ENCODE measurements around the gene SENP2. TPM values are rescaled to one million over a fixed set of nuclear protein-coding genes. Genes with fewer than 3 reads are reported as not detected.
A peak's percentile ranks its signal among the peaks of the same experiment; 100 is the strongest.
"Not testable (repeated sequence)": the region's sequence is repeated elsewhere in the genome, so short reads cannot be mapped to it uniquely, and the experiment has no call there.

Gene SENP2
- total RNA-seq, 2 experiments from 2014 or later: 35.2 to 36.4 TPM

GRCh38 chr3:185648396-185648795, 62.3 kb downstream of the SENP2 start:
- DNase-seq: no peak
- Mint-ChIP-seq H3K4me1 (no peaks in the 10 kb centered on the region), H3K36me3 (no peaks in the 10 kb centered on the region), H3K4me3 (no peak overlapping the region), H3K9me3 (no peaks in the 10 kb centered on the region), H3K27ac (no peak overlapping the region), H3K27me3 (peaks cover 11% of the 10 kb centered on the region)

- H3K36me3 Mint-ChIP-seq: no peaks in the 10 kb centered on the region
- H3K9me3 Mint-ChIP-seq: no peaks in the 10 kb centered on the region
- peaks cover 11% of the 10 kb centered on the region for H3K27me3 Mint-ChIP-seq
- H3K4me3 Mint-ChIP-seq: no peak overlapping the region
- no peak for DNase-seq
- no peaks in the 10 kb centered on the region for H3K4me1 Mint-ChIP-seq
- H3K27ac Mint-ChIP-seq: no peak overlapping the region
Measured at GRCh38 chr3:185649414-185649813, 63.3 kb downstream of the SENP2 start.

GRCh38 chr3:185651971-185652370, 65.9 kb downstream of the SENP2 start:
- Mint-ChIP-seq H3K27me3 (peaks cover 8% of the 10 kb centered on the region), H3K4me3 (no peak overlapping the region), H3K27ac (no peak overlapping the region), H3K9me3 (no peaks in the 10 kb centered on the region), H3K36me3 (no peaks in the 10 kb centered on the region), H3K4me1 (no peaks in the 10 kb centered on the region)
- no peak for DNase-seq

- Mint-ChIP-seq H3K27ac (no peak overlapping the region), H3K4me3 (no peak overlapping the region), H3K9me3 (no peaks in the 10 kb centered on the region), H3K27me3 (peaks cover 2% of the 10 kb centered on the region), H3K36me3 (no peaks in the 10 kb centered on the region), H3K4me1 (no peaks in the 10 kb centered on the region)
- DNase-seq: no peak
Measured at GRCh38 chr3:185653949-185654757, 68.1 kb downstream of the SENP2 start.

- Mint-ChIP-seq H3K4me1 (no peaks in the 10 kb centered on the region), H3K9me3 (no peaks in the 10 kb centered on the region), H3K4me3 (no peak overlapping the region), H3K27me3 (peaks cover 2% of the 10 kb centered on the region), H3K36me3 (no peaks in the 10 kb centered on the region), H3K27ac (no peak overlapping the region)
- no peak for DNase-seq
Measured at GRCh38 chr3:185654758-185655145, 68.7 kb downstream of the SENP2 start.

- Mint-ChIP-seq H3K27me3 (peaks cover 2% of the 10 kb centered on the region), H3K9me3 (no peaks in the 10 kb centered on the region), H3K4me1 (no peaks in the 10 kb centered on the region), H3K27ac (no peak overlapping the region), H3K4me3 (no peak overlapping the region), H3K36me3 (no peaks in the 10 kb centered on the region)
- DNase-seq: no peak
Measured at GRCh38 chr3:185655426-185656320, 69.6 kb downstream of the SENP2 start.

- Mint-ChIP-seq H3K27ac (no peak overlapping the region), H3K4me3 (no peak overlapping the region), H3K4me1 (no peaks in the 10 kb centered on the region), H3K9me3 (no peaks in the 10 kb centered on the region), H3K27me3 (peaks cover 2% of the 10 kb centered on the region), H3K36me3 (no peaks in the 10 kb centered on the region)
- no peak for DNase-seq
Measured at GRCh38 chr3:185656321-185656840, 70.3 kb downstream of the SENP2 start.

GRCh38 chr3:185657211-185657610, 71.1 kb downstream of the SENP2 start:
- Mint-ChIP-seq H3K36me3 (no peaks in the 10 kb centered on the region), H3K4me3 (no peak overlapping the region), H3K27ac (no peak overlapping the region), H3K27me3 (peaks cover 2% of the 10 kb centered on the region), H3K4me1 (no peaks in the 10 kb centered on the region), H3K9me3 (no peaks in the 10 kb centered on the region)
- DNase-seq: no peak

- H3K36me3 Mint-ChIP-seq: no peaks in the 10 kb centered on the region
- no peak overlapping the region for H3K27ac Mint-ChIP-seq
- H3K4me3 Mint-ChIP-seq: no peak overlapping the region
- no peak for DNase-seq
- peaks cover 3% of the 10 kb centered on the region for H3K27me3 Mint-ChIP-seq
- H3K9me3 Mint-ChIP-seq: no peaks in the 10 kb centered on the region
- no peaks in the 10 kb centered on the region for H3K4me1 Mint-ChIP-seq
Measured at GRCh38 chr3:185657691-185658503, 71.8 kb downstream of the SENP2 start.

- H3K36me3 Mint-ChIP-seq: no peaks in the 10 kb centered on the region
- H3K27ac Mint-ChIP-seq: no peak overlapping the region
- no peak for DNase-seq
- H3K9me3 Mint-ChIP-seq: no peaks in the 10 kb centered on the region
- peaks cover 7% of the 10 kb centered on the region for H3K27me3 Mint-ChIP-seq
- no peak overlapping the region for H3K4me3 Mint-ChIP-seq
- H3K4me1 Mint-ChIP-seq: no peaks in the 10 kb centered on the region
Measured at GRCh38 chr3:185658504-185658912, 72.4 kb downstream of the SENP2 start.

GRCh38 chr3:185658943-185659342, 72.8 kb downstream of the SENP2 start:
- Mint-ChIP-seq H3K4me1 (no peaks in the 10 kb centered on the region), H3K27me3 (peaks cover 7% of the 10 kb centered on the region), H3K27ac (no peak overlapping the region), H3K36me3 (no peaks in the 10 kb centered on the region), H3K4me3 (no peak overlapping the region), H3K9me3 (no peaks in the 10 kb centered on the region)
- no peak for DNase-seq

- Mint-ChIP-seq H3K9me3 (no peaks in the 10 kb centered on the region), H3K4me3 (no peak overlapping the region), H3K36me3 (no peaks in the 10 kb centered on the region), H3K27ac (no peak overlapping the region), H3K27me3 (peaks cover 15% of the 10 kb centered on the region), H3K4me1 (no peaks in the 10 kb centered on the region)
- DNase-seq: peak; percentile 60
Measured at GRCh38 chr3:185659942-185660921, 74.1 kb downstream of the SENP2 start.

- DNase-seq, H3K27ac Mint-ChIP-seq, H3K4me3 Mint-ChIP-seq, H3K36me3 Mint-ChIP-seq, H3K4me1 Mint-ChIP-seq, H3K9me3 Mint-ChIP-seq: not testable (repeated sequence)
- peaks cover 15% of the 10 kb centered on the region for H3K27me3 Mint-ChIP-seq
Measured at GRCh38 chr3:185661296-185661695, 75.2 kb downstream of the SENP2 start.

- Mint-ChIP-seq H3K36me3 (no peaks in the 10 kb centered on the region), H3K27ac (no peak overlapping the region), H3K4me3 (no peak overlapping the region), H3K9me3 (no peaks in the 10 kb centered on the region), H3K4me1 (no peaks in the 10 kb centered on the region), H3K27me3 (peaks cover 15% of the 10 kb centered on the region)
- no peak for DNase-seq
Measured at GRCh38 chr3:185661772-185662171, 75.7 kb downstream of the SENP2 start.
